ENCODE results near the gene IZUMO1.

DNA sequence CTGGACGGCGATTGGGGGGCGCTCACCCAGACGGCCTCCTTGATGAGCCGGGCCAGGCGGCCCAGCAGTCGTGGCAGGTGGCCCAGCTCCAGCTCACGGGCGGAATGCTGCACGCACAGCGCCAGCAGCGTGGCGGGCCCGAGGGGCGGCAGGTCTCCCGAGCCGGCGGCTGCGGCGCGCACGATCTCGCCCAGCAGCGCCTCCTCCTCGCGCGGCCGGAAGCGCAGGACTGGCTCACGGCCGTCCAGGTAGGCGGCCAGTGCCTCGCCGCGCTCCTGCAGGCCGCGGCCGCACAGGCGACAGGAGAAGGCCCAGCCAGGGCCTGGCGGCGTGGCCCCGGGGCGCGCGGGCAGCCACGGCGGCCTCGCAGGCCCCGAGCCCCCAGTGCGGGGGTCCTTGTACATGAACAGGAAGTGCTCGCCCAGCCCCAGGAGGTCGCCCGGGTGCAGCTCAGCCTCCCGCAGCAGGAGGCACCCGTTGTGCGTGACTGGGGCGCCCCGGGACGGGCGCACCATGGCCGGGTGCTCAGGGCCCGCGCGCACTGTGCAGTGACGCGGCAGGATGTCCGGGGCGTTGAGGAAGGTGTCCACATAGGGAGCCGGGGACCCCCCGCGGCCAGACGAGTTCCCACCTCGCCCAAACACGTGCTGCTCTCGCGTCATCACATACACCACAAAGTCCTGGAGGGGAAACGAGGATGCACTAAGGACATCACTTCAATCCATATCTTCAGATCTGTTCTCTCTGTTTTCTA, 17.6 kb downstream of the IZUMO1 start:
- TF ChIP-seq, protein P1, sequence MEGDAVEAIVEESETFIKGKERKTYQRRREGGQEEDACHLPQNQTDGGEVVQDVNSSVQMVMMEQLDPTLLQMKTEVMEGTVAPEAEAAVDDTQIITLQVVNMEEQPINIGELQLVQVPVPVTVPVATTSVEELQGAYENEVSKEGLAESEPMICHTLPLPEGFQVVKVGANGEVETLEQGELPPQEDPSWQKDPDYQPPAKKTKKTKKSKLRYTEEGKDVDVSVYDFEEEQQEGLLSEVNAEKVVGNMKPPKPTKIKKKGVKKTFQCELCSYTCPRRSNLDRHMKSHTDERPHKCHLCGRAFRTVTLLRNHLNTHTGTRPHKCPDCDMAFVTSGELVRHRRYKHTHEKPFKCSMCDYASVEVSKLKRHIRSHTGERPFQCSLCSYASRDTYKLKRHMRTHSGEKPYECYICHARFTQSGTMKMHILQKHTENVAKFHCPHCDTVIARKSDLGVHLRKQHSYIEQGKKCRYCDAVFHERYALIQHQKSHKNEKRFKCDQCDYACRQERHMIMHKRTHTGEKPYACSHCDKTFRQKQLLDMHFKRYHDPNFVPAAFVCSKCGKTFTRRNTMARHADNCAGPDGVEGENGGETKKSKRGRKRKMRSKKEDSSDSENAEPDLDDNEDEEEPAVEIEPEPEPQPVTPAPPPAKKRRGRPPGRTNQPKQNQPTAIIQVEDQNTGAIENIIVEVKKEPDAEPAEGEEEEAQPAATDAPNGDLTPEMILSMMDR (IDR thresholded peaks at IDR 0.05; ENCODE audit: low read depth, low read length), result no peak
- no peak for TF ChIP-seq POLR2A (IDR thresholded peaks at IDR 0.05; ENCODE audit: extremely low read depth, insufficient read length)
- TF ChIP-seq MYC (IDR thresholded peaks at IDR 0.05; ENCODE audit: low read depth, low read length), result no peak
- TF ChIP-seq MAX (IDR thresholded peaks at IDR 0.05; ENCODE audit: low read depth, low read length), result no peak
